Stimulated activated CD8-positive, alpha-beta memory T cell treated with anti-CD3 and anti-CD28 coated beads, Interleukin-4, amount 100 ng/mL, for 1 hour (primary cell): ENCODE measurements around the gene LIN37.
"Not testable (repeated sequence)": the region's sequence is repeated elsewhere in the genome, so short reads cannot be mapped to it uniquely, and the experiment has no call there.

Experiments
- DNase-seq, 2 donors: peaks; one replicate each; pipeline ENCODE4 v3.0.0-alpha.2; 2020; ENCODE audit warnings: low read depth in 2 of 2, low spot score in 1 of 2

The LIN37 gene

DNA sequence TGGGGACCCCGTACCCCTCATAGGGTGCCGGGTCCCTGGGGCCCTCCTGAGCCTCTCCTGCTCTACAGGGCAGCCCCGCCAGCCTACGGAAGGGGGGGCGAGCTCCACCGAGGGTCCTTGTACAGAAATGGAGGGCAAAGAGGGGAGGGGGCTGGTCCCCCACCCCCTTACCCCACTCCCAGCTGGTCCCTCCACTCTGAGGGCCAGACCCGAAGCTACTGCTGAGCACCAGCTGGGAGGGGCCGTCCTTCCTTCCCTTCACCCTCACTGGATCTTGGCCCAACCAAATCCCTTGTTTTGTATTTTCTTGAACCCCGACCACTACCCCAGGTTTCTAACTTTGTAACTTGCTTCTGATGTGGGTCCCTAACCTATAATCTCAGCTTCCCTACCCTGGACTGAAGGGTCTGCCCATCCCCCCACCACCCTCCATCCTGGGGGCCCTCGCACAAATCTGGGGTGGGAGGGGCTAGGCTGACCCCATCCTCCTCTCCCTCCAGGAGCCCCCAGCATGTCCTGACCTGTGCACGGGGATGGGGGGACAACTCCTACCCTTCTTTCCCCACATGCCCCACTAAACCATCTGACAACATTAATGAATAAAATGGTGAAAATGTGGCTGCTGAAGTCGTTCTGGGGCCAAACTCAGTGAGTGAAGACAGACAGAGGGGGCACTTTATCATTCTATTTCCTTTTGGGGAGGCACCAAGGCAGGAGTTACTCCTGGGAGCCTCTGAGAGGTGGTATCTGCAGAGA, 40.0 kb downstream of the LIN37 start:
- no peak for DNase-seq

DNA sequence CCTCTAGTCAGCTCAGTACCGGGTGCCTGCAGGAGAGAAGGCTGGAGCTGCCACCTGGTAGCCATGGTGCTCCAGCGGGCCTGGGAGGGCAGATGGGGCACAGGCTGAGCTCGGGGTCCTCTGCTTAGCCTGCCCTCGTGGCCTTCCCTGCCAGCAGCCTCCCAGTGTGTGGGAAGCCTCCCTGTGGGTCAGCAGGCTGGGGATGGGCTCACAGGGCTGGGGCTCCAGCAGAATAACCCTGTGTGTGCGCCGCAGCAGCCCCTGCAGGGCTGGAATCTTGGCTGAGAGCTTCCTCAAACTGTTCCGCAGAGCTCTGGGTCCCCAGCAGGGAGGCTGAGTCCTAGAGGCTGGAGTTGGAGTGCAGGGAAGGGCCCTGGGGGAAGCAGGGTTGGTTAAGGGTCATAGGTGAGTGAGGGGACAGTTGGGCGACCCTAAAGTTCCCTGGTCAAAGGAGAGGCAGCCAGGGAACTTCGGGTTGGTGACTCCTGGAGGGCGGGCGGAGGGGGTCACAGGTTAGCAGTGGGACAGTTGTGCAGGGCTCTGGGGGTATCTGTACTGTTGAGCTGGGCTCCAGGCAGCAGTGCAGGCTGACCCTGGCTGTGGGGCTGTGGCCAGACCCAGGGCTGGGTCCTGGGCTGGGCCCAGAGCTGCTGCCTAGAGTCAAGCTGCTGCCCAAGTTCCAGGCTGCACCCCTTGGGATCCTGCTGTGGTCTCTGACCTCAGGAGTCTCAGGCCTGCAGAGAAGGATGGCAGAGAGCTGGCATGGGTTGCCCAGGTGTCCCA, 41.0 kb downstream of the LIN37 start:
- DNase-seq, result no peak

DNA sequence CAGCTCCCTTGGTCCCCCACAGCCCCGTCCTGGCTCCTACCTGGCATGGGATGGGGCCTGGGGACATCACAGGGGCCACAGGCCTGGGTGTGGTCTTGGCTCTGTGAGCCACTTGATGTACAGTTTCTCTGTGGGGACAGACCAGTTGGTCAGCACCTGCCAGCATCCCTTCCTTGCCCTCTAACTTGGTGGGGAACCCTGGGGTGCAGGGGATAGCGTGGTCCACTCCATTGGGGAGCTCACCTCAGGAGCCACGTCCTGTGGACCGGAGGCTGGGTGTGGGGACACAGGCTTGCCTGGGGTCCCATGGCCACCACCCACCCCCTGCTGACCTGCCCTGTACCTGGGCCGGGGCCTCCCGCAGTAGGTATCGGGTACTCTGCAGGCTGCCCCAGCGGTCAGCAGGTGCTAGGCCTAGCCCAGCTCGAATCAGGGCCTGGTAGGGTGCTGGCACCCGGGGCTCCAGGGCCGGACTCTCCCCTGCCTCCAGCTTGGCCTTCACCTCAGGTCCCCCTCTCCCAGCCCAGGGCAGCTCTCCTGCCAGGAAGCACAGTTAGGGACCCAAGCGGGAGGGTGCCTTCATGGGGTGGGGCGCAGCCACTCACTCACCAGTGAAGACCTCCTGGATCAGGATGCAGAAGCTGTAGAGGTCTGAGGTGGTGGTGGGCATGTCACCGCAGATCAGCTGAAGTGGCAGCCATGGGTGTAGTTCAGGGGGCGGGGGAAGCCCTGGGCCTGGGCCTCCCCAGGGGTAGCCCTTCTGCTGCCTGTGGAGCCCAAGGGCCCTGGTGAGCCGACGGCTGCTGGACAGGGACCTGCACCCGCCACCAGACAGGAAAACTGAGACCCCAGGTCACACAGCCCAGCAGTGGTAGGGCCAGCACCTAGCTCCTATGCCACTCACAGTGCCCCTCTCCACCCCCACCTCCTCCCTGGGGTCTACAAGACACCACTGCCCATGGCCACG, 41.9 kb downstream of the LIN37 start:
- DNase-seq, result no peak

DNA sequence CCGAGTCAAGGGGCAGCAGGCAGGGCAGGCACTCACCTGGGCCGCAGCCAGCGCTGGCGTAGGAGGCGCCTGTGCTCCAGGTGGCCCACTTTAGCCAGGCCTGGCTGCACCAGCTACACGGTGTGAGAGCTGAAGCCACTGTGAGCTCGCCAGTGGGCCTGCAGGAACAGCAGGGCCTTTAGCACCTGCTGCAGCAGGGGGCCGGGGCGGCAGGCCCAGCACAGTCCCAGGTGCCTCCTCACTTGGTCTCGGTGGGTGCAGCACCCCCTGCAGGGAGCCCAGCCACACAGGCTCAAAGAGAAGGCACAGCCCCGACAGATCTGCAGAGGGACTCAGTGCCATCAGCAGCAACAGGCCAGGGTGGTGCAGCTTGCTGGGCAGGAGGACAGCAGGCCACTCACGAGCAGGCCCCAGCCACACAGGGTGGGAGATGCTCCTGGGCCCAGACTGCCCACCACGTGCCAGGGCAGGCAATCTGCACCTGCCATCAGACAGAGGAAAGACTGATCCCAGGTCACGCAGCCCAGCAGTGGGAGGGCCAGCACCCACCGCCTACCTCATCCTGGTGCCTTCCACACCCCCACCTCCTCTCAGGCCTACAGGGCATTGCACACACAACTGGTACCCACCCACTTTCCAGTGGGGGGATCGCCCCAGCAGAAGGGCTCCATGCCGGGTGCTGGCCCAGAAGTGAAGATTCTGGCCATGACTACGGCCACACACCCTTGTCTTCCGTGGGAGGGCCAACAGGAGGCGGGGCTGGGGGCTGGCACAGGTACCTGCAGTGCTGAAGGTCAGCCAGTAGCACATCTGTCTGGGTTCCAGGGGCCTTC, 42.8 kb downstream of the LIN37 start:
- no peak for DNase-seq

DNA sequence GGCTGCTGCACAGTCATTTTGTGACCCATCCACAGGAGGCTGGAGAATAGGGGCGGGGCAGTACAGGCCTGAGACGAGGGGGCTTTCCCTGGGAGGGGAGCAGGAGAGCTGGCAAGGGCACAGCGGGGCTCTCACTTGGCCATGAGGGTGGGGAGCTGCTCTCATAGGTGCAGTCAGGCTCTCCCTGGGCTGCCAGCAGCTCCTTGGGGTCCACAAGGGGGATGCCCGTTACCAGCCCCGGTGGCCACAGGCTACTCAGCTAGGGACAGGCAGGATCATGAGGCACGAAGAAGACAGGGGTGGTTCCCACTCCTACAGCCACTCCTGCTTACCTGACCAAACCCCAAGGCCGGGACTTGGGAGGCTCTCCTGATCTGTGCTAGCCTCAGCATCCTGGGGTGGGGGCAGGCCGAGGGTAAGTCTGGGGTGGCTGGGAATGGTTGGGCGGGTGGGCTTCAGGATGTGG, 43.5 kb downstream of the LIN37 start:
- DNase-seq, result no peak

DNA sequence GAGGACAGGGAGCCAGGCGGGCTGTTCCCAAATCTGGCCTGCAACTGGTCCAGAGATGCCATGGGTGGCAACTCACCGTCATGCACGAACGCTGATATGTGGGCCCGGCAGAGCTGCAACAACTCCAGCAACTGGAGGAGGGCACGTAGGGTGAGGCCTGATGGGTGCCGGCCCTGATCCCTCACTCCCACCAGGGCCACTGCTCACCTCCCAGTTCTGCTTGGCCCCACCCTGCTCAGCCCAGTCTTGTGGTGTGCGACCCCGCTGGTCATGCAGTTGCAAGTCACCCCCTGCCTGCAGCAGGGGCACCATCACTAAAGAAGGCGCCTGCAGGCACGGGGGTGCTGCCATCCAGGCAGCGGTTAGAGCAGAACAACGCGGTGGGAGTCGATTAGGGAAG, 43.9 kb downstream of the LIN37 start:
- no peak for DNase-seq

DNA sequence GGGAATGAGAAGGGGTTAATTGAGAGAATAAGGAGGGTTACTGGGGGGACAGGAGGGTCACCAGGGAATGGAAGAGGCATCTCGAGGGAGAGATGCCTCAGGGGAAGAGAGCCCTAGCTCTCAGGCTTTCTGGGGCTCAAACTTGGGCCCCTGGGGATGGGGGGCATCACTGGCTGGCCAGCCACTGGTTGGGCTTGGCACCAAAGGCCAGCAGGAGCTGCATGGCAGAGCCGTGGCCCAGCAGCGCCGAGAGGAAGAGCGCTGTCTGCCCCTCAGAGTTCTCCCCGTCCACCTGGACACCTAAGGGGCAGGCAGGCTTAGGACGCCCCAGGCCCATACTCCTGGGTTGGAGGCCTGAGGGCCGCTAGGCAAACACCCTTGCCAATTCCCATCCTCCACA, 44.5 kb downstream of the LIN37 start:
- DNase-seq, result no peak

DNA sequence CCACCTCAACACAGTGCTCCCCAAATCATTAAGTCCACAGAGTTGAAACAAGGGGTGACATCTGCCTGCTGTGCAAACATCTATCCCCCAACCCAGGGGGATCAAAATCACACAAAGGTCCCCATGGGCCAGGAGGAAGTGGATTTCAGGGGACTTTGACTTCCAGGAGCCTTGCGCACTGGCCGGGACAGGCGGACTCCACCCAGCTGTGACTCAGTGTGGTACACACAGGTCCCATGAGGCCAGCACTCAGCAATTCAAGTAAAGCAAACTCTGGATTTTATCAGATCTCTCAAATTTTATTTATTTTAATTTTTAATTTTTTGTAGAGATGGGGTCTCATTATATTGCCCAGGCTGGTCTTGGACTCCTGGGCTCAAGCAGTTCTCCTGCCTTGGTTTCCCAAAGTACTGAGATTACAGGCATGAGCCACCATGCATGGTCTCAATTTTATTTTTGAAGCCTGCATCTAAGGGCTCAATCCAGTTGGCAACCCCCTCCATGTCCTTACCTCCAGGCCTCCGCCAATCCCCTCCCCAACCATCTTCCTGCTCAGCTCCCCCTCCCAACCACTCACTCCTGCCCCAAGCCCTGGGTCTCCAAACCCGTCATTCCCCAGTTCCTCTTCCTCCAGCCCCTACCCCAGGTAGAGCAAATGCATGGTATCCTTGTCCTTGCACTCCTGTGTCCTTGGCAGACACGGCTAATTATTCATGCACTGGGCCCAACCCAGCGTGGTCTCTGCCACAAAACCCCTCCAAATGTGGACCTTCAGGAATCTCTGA, 45.2 kb downstream of the LIN37 start:
- no peak for DNase-seq

DNA sequence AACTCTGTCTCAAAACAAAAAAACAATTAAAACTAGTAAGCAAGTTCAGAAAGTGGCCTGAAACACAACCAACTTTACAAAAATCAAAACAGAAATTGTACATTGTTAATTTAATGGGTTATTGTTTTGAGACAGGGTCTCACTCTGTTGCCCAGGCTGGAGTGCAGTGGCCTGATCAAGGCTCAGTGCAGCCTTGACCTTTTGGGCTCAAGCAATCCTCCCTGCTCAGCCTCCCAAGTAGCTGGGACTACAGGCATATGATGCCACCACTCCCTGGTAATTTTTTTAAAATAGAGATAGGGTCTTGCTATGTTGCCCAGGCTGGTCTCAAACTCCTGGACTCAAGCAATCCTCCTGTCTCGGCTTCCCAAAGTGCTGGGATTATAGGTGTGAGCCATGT, 47.2 kb downstream of the LIN37 start:
- DNase-seq, result not testable (repeated sequence)

DNA sequence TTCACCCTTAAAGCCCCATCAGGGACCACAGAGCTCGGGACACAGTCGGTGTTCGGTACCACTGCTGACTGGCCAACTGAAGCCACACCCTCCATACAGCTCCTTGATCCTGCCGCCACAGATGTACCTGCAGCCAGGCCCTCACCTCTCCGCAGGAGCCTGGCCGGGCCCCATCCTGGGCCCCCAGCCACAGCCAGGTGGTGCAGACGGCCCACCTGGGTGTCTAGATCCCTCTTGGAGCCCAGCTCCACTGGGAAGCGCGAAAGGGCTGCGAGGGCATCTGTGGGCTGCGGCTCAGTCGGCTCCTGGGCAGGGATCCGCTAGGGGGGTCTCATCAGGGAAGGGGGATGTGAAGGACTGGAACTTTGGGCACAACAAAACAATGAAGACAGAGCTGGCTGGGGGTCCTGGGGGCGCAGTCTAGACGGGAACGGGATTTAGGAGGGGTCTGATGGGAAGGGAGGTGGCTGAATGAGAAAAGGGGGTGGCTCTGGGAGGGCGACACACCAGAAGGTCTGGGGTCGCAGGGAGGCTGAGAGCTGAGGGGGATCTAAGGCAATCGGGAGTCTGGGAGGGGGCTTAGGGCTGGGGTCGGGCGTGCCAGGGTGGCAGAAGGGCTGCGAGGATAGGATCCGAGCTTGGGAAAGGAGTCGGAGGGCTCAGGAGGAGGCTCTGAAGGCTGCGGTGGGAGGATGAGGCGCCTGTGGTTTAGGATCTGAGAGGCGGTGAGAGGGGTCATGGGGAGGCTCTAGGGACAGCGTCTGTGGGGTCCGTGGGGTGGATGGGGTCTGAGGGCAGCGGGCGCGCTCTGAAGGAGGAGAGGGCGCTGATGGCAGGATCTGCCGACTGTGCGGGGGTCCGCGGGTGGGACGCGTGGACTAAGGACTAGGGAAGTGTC, 48.5 kb downstream of the LIN37 start:
- no peak for DNase-seq

DNA sequence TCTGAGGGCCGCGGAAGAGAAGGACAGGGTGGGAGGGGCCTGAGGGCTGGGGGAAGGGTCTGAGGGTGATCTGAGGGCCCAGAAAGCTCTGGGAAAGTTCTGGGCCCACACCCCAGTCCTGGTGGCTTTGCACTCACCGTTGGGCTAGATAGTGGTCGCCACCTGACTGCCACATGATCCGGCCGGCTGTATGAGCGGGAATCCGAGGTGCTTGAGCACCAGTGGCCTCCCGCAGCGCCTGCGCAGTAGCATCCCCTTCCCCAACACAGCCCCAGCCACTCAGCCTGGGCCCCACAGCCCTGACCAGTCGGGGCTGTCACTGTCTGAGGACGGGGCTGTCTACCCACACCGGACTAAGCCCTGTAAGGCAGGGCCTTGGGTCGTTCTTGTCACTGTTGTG, 49.3 kb downstream of the LIN37 start:
- no peak for DNase-seq

DNA sequence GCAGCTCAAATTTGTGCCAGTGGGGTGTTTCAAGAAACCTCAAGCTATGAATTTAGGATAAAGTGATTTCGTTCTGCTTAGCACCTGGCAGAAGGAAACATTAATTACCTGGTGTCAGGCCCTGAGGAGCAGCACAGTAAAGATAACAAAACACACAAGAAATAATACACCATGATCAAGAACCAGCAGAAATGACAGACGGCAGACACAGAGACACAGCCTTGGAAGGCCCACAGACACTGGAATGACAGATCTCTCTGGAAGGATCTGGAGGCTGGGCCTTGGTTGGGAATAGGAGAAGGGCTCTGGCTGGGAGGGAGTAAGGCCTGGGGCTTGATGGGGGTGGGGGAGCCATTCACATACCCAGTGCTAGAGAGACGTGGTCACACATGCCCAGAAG, 53.5 kb downstream of the LIN37 start:
- no peak for DNase-seq
